Ovary (tissue), 3 donors: ENCODE results near the gene PTPRN2.

ENCODE experiments used
- CTCF ChIP-seq, 3 donors: fragments of 450-650 bp in 2 of 3; fragments of 200-600 bp in 1 of 3; IDR thresholded peaks; one replicate each; pipeline versions ENCODE4 v1.5.1 to v1.8.0; 2016 to 2022; ENCODE audit warnings: antibody characterized with exemption in 3 of 3, mild to moderate bottlenecking in 1 of 3
- EP300 ChIP-seq: sonication (generic); formaldehyde crosslinking; IDR thresholded peaks from one replicate; pipeline ENCODE4 v1.6.1; 2017; ENCODE audit warnings: antibody characterized with exemption
- POLR2A ChIP-seq: fragments of 450-650 bp; IDR thresholded peaks from one replicate; pipeline ENCODE4 v1.6.1; 2017; ENCODE audit warnings: antibody characterized with exemption, mild to moderate bottlenecking, moderate library complexity
- donor health status: DM: no; HTN: no; CAD: no.

GRCh38 chr7:157730614-157731013 lies 857.0 kb downstream of the PTPRN2 start:
- no peak for TF ChIP-seq CTCF (IDR thresholded peaks at IDR 0.05)
- no peak for TF ChIP-seq POLR2A
- no peak for TF ChIP-seq EP300
